K562 (cell line): ENCODE data around the gene GPR39. TPM values are rescaled to one million over a fixed set of nuclear protein-coding genes. Genes with fewer than 3 reads are reported as not detected.

Experiments
- ATAC-seq: fragments of 200-7000 bp; cut with Tn5 transposase; 3 replicates; pipeline ENCODE4 v1.9.1; 2020; ENCODE audit warnings: moderate library complexity
- Bru-seq: library from RNA; stranded (reverse); fragments of 400-500 nt; gene quantifications from one replicate; lab custom pipeline; 2021; lab: Mats Ljungman, UMichigan
- BruChase-seq, 2 experiments: library from RNA; stranded (reverse); fragments of 400-500 nt; gene quantifications; one replicate each; lab custom pipeline; 2021; lab: Mats Ljungman, UMichigan
- BruUV-seq: library from RNA; stranded (reverse); fragments of 400-500 nt; replicated peaks from 2 replicates; lab custom pipeline; 2021; lab: Mats Ljungman, UMichigan
- CTCF ChIA-PET: fragments of 300-600 bp; formaldehyde crosslinking; extraction: SDS; loops from one replicate; lab custom pipeline; 2021; ENCODE audit warnings: low intra/inter-chr PET ratio; lab: Yijun Ruan, JAX
- POLR2A ChIA-PET: fragments of 300-600, 350-650 bp; sonication (Branson Sonifier 250); formaldehyde crosslinking; extraction: SDS; loops from one replicate; lab custom pipeline; 2021; ENCODE audit warnings: antibody characterized with exemption, inconsistent platforms; lab: Yijun Ruan, JAX
- DNase-seq, 4 experiments: peaks; one replicate each; pipeline versions ENCODE4 v3.0.0 to v3.0.0-alpha.2; 2011 to 2018; ENCODE audit warnings: low spot score in 3 of 4, mixed read lengths in 3 of 4; ENCODE audit errors: extremely low read depth in 1 of 4
- FAIRE-seq: peaks from 2 replicates; lab custom pipeline; 2011; peaks lifted over from hg19 to GRCh38; lab: Jason Lieb, UNC
- H2AFZ ChIP-seq: 2 replicates; pipeline ENCODE4 v1.6.0; 2011; ENCODE audit warnings: low read depth, low read length, control low read depth, inconsistent platforms
- H3K27ac ChIP-seq: fragments of 200-600 bp; 3 replicates; pipeline ENCODE4 v1.8.0; 2011; ENCODE audit warnings: low read depth, mild to moderate bottlenecking, control low read depth, inconsistent platforms, low read length, moderate library complexity, mixed read lengths; ENCODE audit errors: extremely low read depth
- H3K27me3 ChIP-seq, 2 experiments: fragments of 300-600 bp in 1 of 2; 2 replicates in 1 of 2; 3 replicates in 1 of 2; pipeline versions ENCODE4 v1.6.0 to v1.8.0; 2011; ENCODE audit warnings: inconsistent platforms in 2 of 2, low read length in 2 of 2, mild to moderate bottlenecking in 1 of 2, mixed read lengths in 1 of 2, moderate library complexity in 1 of 2; ENCODE audit not compliant: control insufficient read depth in 2 of 2, insufficient read depth in 2 of 2
- H3K36me3 ChIP-seq: fragments of 300-600 bp; 3 replicates; pipeline ENCODE4 v1.8.0; 2011; ENCODE audit warnings: mild to moderate bottlenecking, low read length, inconsistent platforms; ENCODE audit not compliant: control insufficient read depth, insufficient read depth
- H3K4me1 ChIP-seq, 2 experiments: fragments of 200-600 bp in 1 of 2; replicated peaks in 1 of 2; 2 replicates in 1 of 2; 3 replicates in 1 of 2; pipeline versions ENCODE4 v1.5.1 to v1.8.0; 2011; ENCODE audit warnings: inconsistent platforms in 2 of 2, low read length in 2 of 2, mild to moderate bottlenecking in 1 of 2, mixed read lengths in 1 of 2, moderate library complexity in 1 of 2; ENCODE audit not compliant: control insufficient read depth in 2 of 2, insufficient read depth in 2 of 2
- H3K4me2 ChIP-seq: 2 replicates; pipeline ENCODE4 v1.6.1; 2011; ENCODE audit warnings: low read length, control low read depth, inconsistent platforms, mixed read lengths; ENCODE audit not compliant: insufficient read depth
- H3K4me3 ChIP-seq: fragments of 200-600 bp; sonication (generic), shearing (Covaris generic); 2 replicates; pipeline ENCODE4 v1.5.1; 2016; ENCODE audit warnings: control low read depth, inconsistent platforms
- H3K79me2 ChIP-seq: fragments of 200-600 bp; 3 replicates; pipeline ENCODE4 v1.8.0; 2011; ENCODE audit warnings: low read length, inconsistent platforms; ENCODE audit not compliant: control insufficient read depth, insufficient read depth
- H3K9ac ChIP-seq, 2 experiments: 2 replicates each; pipeline versions ENCODE4 v1.6.0 to v1.6.1; 2011; ENCODE audit warnings: low read depth in 2 of 2, low read length in 2 of 2, control low read depth in 1 of 2, inconsistent platforms in 1 of 2, mild to moderate bottlenecking in 1 of 2, mixed read lengths in 1 of 2; ENCODE audit not compliant: insufficient read depth in 1 of 2
- H3K9me1 ChIP-seq: one replicate; pipeline ENCODE4 v1.6.0; 2011; ENCODE audit warnings: inconsistent platforms, mild to moderate bottlenecking, low read length, moderate library complexity; ENCODE audit not compliant: control insufficient read depth, insufficient read depth
- H3K9me3 ChIP-seq: replicated peaks from 2 replicates; pipeline ENCODE4 v1.5.1; 2011; ENCODE audit warnings: low read depth, low read length, inconsistent platforms; ENCODE audit not compliant: control insufficient read depth, insufficient read depth
- H4K20me1 ChIP-seq: replicated peaks from 2 replicates; pipeline ENCODE4 v1.6.1; 2011; ENCODE audit warnings: low read length, inconsistent platforms, mixed read lengths; ENCODE audit not compliant: control insufficient read depth, insufficient read depth
- EGR1 ChIP-seq: fragments of 450-650 bp; conservative IDR thresholded peaks from 2 replicates; pipeline ENCODE4 v1.6.1; 2017; ENCODE audit warnings: mild to moderate bottlenecking
- ZC3H8 ChIP-seq: fragments of 450-650 bp; IDR thresholded peaks from 2 replicates; pipeline ENCODE4 v1.6.1; 2017
- WGBS: fragments of 100-300 bp; shearing (Covaris generic); methylation state at CpG from one replicate; pipeline ENCODE4 v1.1.6; 2016; ENCODE audit warnings: low coverage, mixed read lengths; ENCODE audit not compliant: insufficient coverage; ENCODE audit errors: missing lambda C conversion rate; 5-methylcytosine and 5-hydroxymethylcytosine counted together
- in situ Hi-C: fragments of 300-500 bp; cut with MboI; formaldehyde crosslinking; loops from 4 replicates; pipeline ENCODE4 v1.15.0; 2018; ENCODE audit warnings: inconsistent platforms, mixed read lengths
- intact Hi-C: fragments of 100-400 bp; cut with micrococcal nuclease; formaldehyde crosslinking; loops from 2 replicates; pipeline ENCODE4 v1.14.2; 2022
- long read RNA-seq, 3 experiments: library from polyadenylated mRNA in 2 of 3; library from RNA in 1 of 3; unstranded in 2 of 3; stranded (forward) in 1 of 3; transcript quantifications; one replicate each; pipeline ENCODE4 v2.0.0, GENCODE V29; 2019 to 2022
- polyA minus RNA-seq, 3 experiments: library from RNA; depleted of rRNA, polyadenylated mRNA; stranded (reverse); fragments of >200 nt; gene quantifications; 2 replicates each; pipeline ENCODE4 v1.2.3, GENCODE V29; 2011
- polyA plus RNA-seq, 8 experiments: library from polyadenylated mRNA; depleted of rRNA in 4 of 8; stranded (reverse) in 5 of 8; unstranded in 3 of 8; fragments of >200 nt; fragmentation: Nextera tagmentation in 2 of 8; fragmentation: Illumina TruSeq in 1 of 8; extraction: Ambion mirVana in 2 of 8; extraction: Trizol in 1 of 8; gene quantifications; 2 replicates each; pipeline versions ENCODE4 v1.2.1 to v1.2.3, GENCODE V29; 2011 to 2014; ENCODE audit warnings: inconsistent platforms in 1 of 8, missing spikeins in 1 of 8
- total RNA-seq, 7 experiments: library from RNA; depleted of rRNA in 6 of 7; stranded (reverse); fragments of >200 nt in 6 of 7; fragmentation: Illumina TruSeq in 2 of 7; extraction: Trizol in 2 of 7; gene quantifications; 2 replicates each; pipeline versions ENCODE4 v1.2.1 to v1.2.3, GENCODE V29; 2011 to 2021; ENCODE audit warnings: low replicate concordance in 1 of 7
- TF ChIP-seq, protein P1 (sequence below): IDR thresholded peaks from 2 replicates; pipeline ENCODE4 v1.6.1; 2011; ENCODE audit warnings: borderline replicate concordance, low read depth, mild to moderate bottlenecking, moderate library complexity, low read length; ENCODE audit not compliant: insufficient read depth, poor library complexity, severe bottlenecking
- TF ChIP-seq, protein P2 (sequence below), 3 experiments: fragments of 200-800 bp in 1 of 3; fragments of 250-450 bp in 1 of 3; fragments of 450-650 bp in 1 of 3; sonication (Bioruptor Pico) in 1 of 3; sonication (Bioruptor generic) in 1 of 3; formaldehyde crosslinking in 1 of 3; IDR thresholded peaks; 2 replicates each; pipeline versions ENCODE4 v1.6.1 to v1.8.0; 2016 to 2022; ENCODE audit warnings: mild to moderate bottlenecking in 2 of 3, missing genetic modification characterization in 2 of 3, missing compliant biosample characterization in 1 of 3, moderate library complexity in 1 of 3
- TF ChIP-seq, protein P3 (sequence below), 3 experiments: IDR thresholded peaks in 2 of 3; conservative IDR thresholded peaks in 1 of 3; 2 replicates each; pipeline ENCODE4 v1.5.1; 2011 to 2012; ENCODE audit warnings: low read length in 3 of 3, mild to moderate bottlenecking in 3 of 3, control low read depth in 2 of 3, improper control_type of control experiment in 1 of 3, inconsistent platforms in 1 of 3, low read depth in 1 of 3, mixed read lengths in 1 of 3, moderate library complexity in 1 of 3; ENCODE audit not compliant: insufficient read depth in 2 of 3

GPR39 gene
- total RNA-seq (2011; cell fraction: chromatin; rRNA removed; ENCODE audit: low replicate concordance): not detected in 2 replicates
- total RNA-seq (2011; cell fraction: nucleolus; rRNA removed): not detected in 2 replicates
- total RNA-seq (2011; cell fraction: nucleoplasm; rRNA removed): not detected in 2 replicates
- total RNA-seq (2014; rRNA removed) (not detected in 2 replicates), total RNA-seq (2014; rRNA removed; fragmentation: Illumina TruSeq; extraction: Trizol) (not detected in 2 replicates), total RNA-seq (2015; rRNA removed; fragmentation: Illumina TruSeq; extraction: Trizol) (not detected in 2 replicates), total RNA-seq (2021) (0.04 TPM in 1 of 2 replicates, not detected in the other), polyA plus RNA-seq (2011; rRNA removed) (not detected in 2 replicates), polyA plus RNA-seq (2014; fragmentation: Illumina TruSeq; extraction: Trizol) (not detected in 2 replicates), polyA plus RNA-seq (2014; fragmentation: Nextera tagmentation; extraction: Ambion mirVana) (not detected), polyA plus RNA-seq (2014; rRNA removed) (not detected in 2 replicates), polyA minus RNA-seq (2011; rRNA and poly(A)+ RNA removed) (not detected in 2 replicates), Bru-seq, nascent RNA (percentile 10 among the genes with signal in this experiment), BruChase-seq, experiment 1, labeled RNA remaining after a 2-hour chase (percentile 9 among the genes with signal in this experiment), BruChase-seq, experiment 2, labeled RNA remaining after a 6-hour chase (percentile 11 among the genes with signal in this experiment)
- not detected in 2 replicates for polyA plus RNA-seq (2011; cell fraction: cytosol; rRNA removed)
- polyA plus RNA-seq (2011; cell fraction: nucleus; rRNA removed): not detected in 2 replicates
- not detected in 2 replicates for polyA plus RNA-seq (2012)
- not detected in 2 replicates for polyA minus RNA-seq (2011; cell fraction: cytosol; rRNA and poly(A)+ RNA removed)
- polyA minus RNA-seq (2011; cell fraction: nucleus; rRNA and poly(A)+ RNA removed): not detected in 2 replicates
- long read RNA-seq, experiment 1: 0 reads
- long read RNA-seq, experiment 2: 0 reads
- long read RNA-seq, experiment 3: 0 reads

- FAIRE-seq: no peak
- no peak within 1 kb of the TSS for H3K27ac ChIP-seq
- ChIA-PET CTCF (no interaction called here), POLR2A (no interaction called here)
- intact Hi-C loops (no loop called here), in situ Hi-C loops (no loop called here)
- TF ChIP-seq, protein P1, sequence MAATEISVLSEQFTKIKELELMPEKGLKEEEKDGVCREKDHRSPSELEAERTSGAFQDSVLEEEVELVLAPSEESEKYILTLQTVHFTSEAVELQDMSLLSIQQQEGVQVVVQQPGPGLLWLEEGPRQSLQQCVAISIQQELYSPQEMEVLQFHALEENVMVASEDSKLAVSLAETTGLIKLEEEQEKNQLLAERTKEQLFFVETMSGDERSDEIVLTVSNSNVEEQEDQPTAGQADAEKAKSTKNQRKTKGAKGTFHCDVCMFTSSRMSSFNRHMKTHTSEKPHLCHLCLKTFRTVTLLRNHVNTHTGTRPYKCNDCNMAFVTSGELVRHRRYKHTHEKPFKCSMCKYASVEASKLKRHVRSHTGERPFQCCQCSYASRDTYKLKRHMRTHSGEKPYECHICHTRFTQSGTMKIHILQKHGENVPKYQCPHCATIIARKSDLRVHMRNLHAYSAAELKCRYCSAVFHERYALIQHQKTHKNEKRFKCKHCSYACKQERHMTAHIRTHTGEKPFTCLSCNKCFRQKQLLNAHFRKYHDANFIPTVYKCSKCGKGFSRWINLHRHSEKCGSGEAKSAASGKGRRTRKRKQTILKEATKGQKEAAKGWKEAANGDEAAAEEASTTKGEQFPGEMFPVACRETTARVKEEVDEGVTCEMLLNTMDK: peak; percentile 43
- TF ChIP-seq ZC3H8: no peak
- TF ChIP-seq, protein P2, sequence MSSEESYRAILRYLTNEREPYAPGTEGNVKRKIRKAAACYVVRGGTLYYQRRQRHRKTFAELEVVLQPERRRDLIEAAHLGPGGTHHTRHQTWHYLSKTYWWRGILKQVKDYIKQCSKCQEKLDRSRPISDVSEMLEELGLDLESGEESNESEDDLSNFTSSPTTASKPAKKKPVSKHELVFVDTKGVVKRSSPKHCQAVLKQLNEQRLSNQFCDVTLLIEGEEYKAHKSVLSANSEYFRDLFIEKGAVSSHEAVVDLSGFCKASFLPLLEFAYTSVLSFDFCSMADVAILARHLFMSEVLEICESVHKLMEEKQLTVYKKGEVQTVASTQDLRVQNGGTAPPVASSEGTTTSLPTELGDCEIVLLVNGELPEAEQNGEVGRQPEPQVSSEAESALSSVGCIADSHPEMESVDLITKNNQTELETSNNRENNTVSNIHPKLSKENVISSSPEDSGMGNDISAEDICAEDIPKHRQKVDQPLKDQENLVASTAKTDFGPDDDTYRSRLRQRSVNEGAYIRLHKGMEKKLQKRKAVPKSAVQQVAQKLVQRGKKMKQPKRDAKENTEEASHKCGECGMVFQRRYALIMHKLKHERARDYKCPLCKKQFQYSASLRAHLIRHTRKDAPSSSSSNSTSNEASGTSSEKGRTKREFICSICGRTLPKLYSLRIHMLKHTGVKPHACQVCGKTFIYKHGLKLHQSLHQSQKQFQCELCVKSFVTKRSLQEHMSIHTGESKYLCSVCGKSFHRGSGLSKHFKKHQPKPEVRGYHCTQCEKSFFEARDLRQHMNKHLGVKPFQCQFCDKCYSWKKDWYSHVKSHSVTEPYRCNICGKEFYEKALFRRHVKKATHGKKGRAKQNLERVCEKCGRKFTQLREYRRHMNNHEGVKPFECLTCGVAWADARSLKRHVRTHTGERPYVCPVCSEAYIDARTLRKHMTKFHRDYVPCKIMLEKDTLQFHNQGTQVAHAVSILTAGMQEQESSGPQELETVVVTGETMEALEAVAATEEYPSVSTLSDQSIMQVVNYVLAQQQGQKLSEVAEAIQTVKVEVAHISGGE (CRISPR knock-in tag; IDR thresholded peaks at IDR 0.05): 0 out of 6 replicates have a peak, but pooled peaks of 1 of the 3 experiments have one; percentile 40
- TF ChIP-seq EGR1: peak; percentile 20; the same call in 1 of the 2 replicates
- TF ChIP-seq, protein P3, sequence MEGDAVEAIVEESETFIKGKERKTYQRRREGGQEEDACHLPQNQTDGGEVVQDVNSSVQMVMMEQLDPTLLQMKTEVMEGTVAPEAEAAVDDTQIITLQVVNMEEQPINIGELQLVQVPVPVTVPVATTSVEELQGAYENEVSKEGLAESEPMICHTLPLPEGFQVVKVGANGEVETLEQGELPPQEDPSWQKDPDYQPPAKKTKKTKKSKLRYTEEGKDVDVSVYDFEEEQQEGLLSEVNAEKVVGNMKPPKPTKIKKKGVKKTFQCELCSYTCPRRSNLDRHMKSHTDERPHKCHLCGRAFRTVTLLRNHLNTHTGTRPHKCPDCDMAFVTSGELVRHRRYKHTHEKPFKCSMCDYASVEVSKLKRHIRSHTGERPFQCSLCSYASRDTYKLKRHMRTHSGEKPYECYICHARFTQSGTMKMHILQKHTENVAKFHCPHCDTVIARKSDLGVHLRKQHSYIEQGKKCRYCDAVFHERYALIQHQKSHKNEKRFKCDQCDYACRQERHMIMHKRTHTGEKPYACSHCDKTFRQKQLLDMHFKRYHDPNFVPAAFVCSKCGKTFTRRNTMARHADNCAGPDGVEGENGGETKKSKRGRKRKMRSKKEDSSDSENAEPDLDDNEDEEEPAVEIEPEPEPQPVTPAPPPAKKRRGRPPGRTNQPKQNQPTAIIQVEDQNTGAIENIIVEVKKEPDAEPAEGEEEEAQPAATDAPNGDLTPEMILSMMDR (IDR thresholded peaks at IDR 0.05 in 2 of 3, conservative IDR thresholded peaks at IDR 0.05 in 1 of 3; ENCODE audit: insufficient read depth in 2 of 3, low read depth in 1 of 3, low read length in 3 of 3): peak; percentile 3 to 42 (median 20); a peak in 3 of 6 replicates
- H3K36me3 ChIP-seq: no peaks in the 10 kb centered on the region
- no peak within 1 kb of the TSS for H3K9ac ChIP-seq
- BruUV-seq: no TSS peak
- H3K27me3 ChIP-seq: peaks cover 9 to 31% of the 10 kb centered on the region in 2 experiments; a peak in 4 of 5 replicates
- peaks cover 0 to 19% of the 10 kb centered on the region in 2 experiments; a peak in 2 of 5 replicates for H3K4me1 ChIP-seq
- H2AFZ ChIP-seq: no peak within 1 kb of the TSS
- peak; percentile 59 for ATAC-seq
- H4K20me1 ChIP-seq: no peaks in the 10 kb centered on the region; the same call in 1 of the 2 replicates
- no peak for DNase-seq
- no peaks in the 10 kb centered on the region for H3K9me3 ChIP-seq
- no peak within 1 kb of the TSS for H3K4me2 ChIP-seq
- 6% methylated on average over 22 of the region's 23 CpGs for WGBS
- no peaks in the 10 kb centered on the region for H3K79me2 ChIP-seq
- H3K4me3 ChIP-seq: no peak within 1 kb of the TSS
- no peaks in the 10 kb centered on the region for H3K9me1 ChIP-seq
Measured at GRCh38 chr2:132416723-132417395, at the start of gene GPR39. TSS of gene GPR39 (plus strand) at chr2:132416805.
